OCI-M2 (cell line): Measurements from ENCODE around the gene CELSR1.

ENCODE experiments used
- DNase-seq: peaks from one replicate; lab custom pipeline; 2025; ENCODE audit not compliant: unreplicated experiment; lab: John Stamatoyannopoulos, UW

Gene CELSR1

GRCh38 chr22:46366327-46366731 lies 171.1 kb downstream of the CELSR1 start:
- DNase-seq: no peak

- no peak for DNase-seq
Measured at GRCh38 chr22:46365166-46365624, 172.2 kb downstream of the CELSR1 start.

GRCh38 chr22:46364341-46365165 lies 172.9 kb downstream of the CELSR1 start:
- no peak for DNase-seq

GRCh38 chr22:46363611-46364321 lies 173.7 kb downstream of the CELSR1 start:
- no peak for DNase-seq

- DNase-seq: no peak
Measured at GRCh38 chr22:46362934-46363515, 174.4 kb downstream of the CELSR1 start.

- no peak for DNase-seq
Measured at GRCh38 chr22:46362203-46362933, 175.1 kb downstream of the CELSR1 start.

GRCh38 chr22:46361826-46362202 lies 175.6 kb downstream of the CELSR1 start:
- DNase-seq: no peak

GRCh38 chr22:46360891-46361290 lies 176.5 kb downstream of the CELSR1 start:
- DNase-seq: no peak

GRCh38 chr22:46360097-46360496 lies 177.3 kb downstream of the CELSR1 start:
- DNase-seq: no peak

- no peak for DNase-seq
Measured at GRCh38 chr22:46359362-46359761, 178.1 kb downstream of the CELSR1 start.

- DNase-seq: no peak
Measured at GRCh38 chr22:46358766-46359165, 178.7 kb downstream of the CELSR1 start.

- DNase-seq: no peak
Measured at GRCh38 chr22:46357711-46358520, 179.5 kb downstream of the CELSR1 start.

- DNase-seq: no peak
Measured at GRCh38 chr22:46356496-46357480, 180.6 kb downstream of the CELSR1 start.

- DNase-seq: no peak
Measured at GRCh38 chr22:46355996-46356471, 181.4 kb downstream of the CELSR1 start.

GRCh38 chr22:46355369-46355995 lies 181.9 kb downstream of the CELSR1 start:
- DNase-seq: no peak

- DNase-seq: no peak
Measured at GRCh38 chr22:46354993-46355305, 182.5 kb downstream of the CELSR1 start.

GRCh38 chr22:46354176-46354992 lies 183.0 kb downstream of the CELSR1 start:
- DNase-seq: no peak
